ENCODE results near the gene SH3RF3.

Gene SH3RF3

DNA sequence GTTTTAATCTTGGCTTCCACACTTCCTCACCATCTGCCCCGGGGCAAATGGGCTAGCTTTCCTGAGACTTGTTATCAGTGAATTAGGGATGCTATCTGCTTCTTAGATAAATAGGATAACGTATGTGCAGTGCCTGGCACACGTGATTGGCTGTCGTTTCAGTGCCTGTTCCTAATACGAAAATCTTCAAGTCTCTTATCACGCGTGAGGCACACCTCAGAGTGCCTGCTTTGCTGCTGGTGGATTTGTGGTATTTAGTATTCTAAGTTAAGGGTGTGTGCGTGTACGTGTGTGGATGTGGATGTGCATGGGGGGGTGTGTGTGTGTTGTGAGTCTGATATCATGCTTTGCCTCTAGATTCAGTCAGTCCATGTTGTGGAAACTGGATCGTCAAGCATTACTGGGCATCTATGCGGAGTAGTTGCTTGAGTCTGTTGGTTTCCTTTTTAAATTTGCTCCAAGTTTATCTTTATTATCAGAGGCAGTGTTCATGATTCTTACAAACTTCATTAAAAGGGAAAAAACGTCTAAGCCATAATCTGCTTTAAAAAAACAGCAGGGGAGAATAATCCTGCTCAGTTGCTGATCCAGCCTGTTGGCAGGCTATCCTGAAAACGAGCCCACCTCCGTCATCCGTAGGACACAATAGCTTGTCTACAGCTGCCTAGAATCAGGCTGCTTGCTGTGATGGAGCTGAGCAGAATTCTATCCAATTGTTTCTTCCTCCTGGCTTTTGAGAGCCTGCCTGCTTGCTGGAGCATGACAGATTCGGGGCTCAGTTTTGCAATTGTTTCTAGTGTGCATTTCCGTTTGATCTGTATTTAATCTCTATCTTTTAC, 6.6 kb downstream of the SH3RF3 start:
- in situ Hi-C loops (cut with HindIII; ENCODE audit: low pct_unique_long_range_greater_than_20kb, low sequenced_read_pairs): no loop called here
- DNase-seq (ENCODE audit: low read depth in 1 of 2, low spot score in 1 of 2): no peak
- no peak for TF ChIP-seq JUND (IDR thresholded peaks at IDR 0.05; ENCODE audit: low read depth)

GRCh38 chr2:109136542-109136941, 7.5 kb downstream of the SH3RF3 start:
- peak; percentile 54 to 83 for DNase-seq (ENCODE audit: low read depth in 1 of 2, low spot score in 1 of 2)
- in situ Hi-C loops (cut with HindIII; ENCODE audit: low pct_unique_long_range_greater_than_20kb, low sequenced_read_pairs): no loop called here

GRCh38 chr2:109137616-109138015, 8.6 kb downstream of the SH3RF3 start:
- TF ChIP-seq JUND (IDR thresholded peaks at IDR 0.05; ENCODE audit: low read depth): no peak
- DNase-seq (ENCODE audit: low read depth in 1 of 2, low spot score in 1 of 2): no peak
- in situ Hi-C loops (cut with HindIII; ENCODE audit: low pct_unique_long_range_greater_than_20kb, low sequenced_read_pairs): no loop called here

More at GRCh38 chr2:109136542-109136941, 7.5 kb downstream of the SH3RF3 start:
- peak; percentile 43; the same call in 1 of the 2 replicates for TF ChIP-seq JUND (IDR thresholded peaks at IDR 0.05; ENCODE audit: low read depth)

DNA sequence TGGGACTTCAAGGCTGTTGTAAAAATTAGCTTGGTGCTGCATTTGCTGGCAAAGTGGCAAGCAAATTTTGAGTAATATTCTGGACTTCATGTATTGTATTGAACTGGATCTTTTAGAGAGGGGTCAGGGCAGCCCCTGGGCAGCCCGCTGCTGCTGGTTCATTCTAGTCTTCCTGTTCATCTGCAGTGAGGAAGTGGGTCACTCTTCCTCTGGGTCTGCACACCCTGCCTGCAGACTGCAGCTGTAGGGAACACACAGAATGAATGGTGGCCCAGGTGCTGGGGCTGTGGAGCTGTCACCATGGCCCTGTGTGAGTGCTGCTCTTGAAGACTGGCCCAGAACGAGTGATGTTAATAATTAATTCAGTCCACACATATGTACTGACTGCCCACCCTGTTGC, 9.4 kb downstream of the SH3RF3 start:
- TF ChIP-seq JUND (IDR thresholded peaks at IDR 0.05; ENCODE audit: low read depth): no peak
- in situ Hi-C loops (cut with HindIII; ENCODE audit: low pct_unique_long_range_greater_than_20kb, low sequenced_read_pairs): no loop called here
- DNase-seq (ENCODE audit: low read depth in 1 of 2, low spot score in 1 of 2): no peak

DNA sequence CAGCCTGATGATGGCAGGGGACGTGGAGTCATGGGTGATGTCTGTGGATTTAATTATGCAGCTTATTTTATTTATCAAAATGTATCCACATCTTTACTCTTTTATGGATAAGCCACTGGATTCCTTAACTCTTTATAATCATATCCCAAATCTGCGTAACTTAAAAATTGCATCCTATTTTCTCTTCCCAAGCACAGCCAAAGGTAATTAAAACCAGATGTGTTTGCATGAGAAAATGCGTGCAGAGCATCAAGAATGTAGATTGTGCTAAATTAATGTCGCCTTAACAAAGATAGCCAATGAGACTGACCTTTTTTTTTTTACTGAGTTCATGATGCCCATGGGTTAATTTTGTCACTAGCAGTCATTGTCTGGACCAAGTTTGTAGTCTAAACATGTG, 10.0 kb downstream of the SH3RF3 start:
- in situ Hi-C loops (cut with HindIII; ENCODE audit: low pct_unique_long_range_greater_than_20kb, low sequenced_read_pairs): no loop called here
- DNase-seq (ENCODE audit: low read depth in 1 of 2, low spot score in 1 of 2): no peak

DNA sequence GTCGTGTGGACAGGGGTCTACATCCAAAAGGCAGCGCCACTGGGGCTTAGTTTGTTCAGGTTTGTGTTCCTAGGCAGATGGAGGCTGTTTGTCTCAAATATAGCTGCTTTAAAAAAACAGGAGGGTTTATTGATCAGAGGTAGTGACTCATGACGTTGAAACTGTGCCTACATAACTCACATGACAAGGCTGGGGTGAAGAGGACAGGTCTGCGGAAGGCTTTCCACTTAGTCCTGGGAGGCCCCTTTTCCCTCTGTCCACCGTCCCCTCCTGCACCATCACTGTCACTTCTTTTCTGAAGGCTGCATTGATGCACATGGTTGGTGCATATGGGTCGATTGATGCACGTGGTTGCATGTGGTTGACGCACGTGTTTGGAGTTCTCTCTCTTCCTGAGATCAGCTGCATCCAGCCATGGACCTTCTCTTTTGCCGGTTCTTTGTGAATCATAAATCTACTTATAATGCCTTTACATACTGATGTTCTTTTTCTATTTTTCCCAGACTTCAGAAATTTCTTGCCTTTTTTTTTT, 10.9 kb downstream of the SH3RF3 start:
- DNase-seq (ENCODE audit: low read depth in 1 of 2, low spot score in 1 of 2): no peak
- no peak for TF ChIP-seq JUND (IDR thresholded peaks at IDR 0.05; ENCODE audit: low read depth)
- in situ Hi-C loops (cut with HindIII; ENCODE audit: low pct_unique_long_range_greater_than_20kb, low sequenced_read_pairs): no loop called here

More for the DNA sequence above, 10.0 kb downstream of the SH3RF3 start:
- no peak for TF ChIP-seq JUND (IDR thresholded peaks at IDR 0.05; ENCODE audit: low read depth)

- no peak for TF ChIP-seq JUND (IDR thresholded peaks at IDR 0.05; ENCODE audit: low read depth)
- in situ Hi-C loops (cut with HindIII; ENCODE audit: low pct_unique_long_range_greater_than_20kb, low sequenced_read_pairs): no loop called here
- DNase-seq (ENCODE audit: low read depth in 1 of 2, low spot score in 1 of 2): no peak
These were observed 12.1 kb downstream of the SH3RF3 start for GRCh38 chr2:109141006-109141600.

GRCh38 chr2:109141727-109142283, 12.8 kb downstream of the SH3RF3 start:
- in situ Hi-C loops (cut with HindIII; ENCODE audit: low pct_unique_long_range_greater_than_20kb, low sequenced_read_pairs): no loop called here
- no peak for TF ChIP-seq JUND (IDR thresholded peaks at IDR 0.05; ENCODE audit: low read depth)
- no peak for DNase-seq (ENCODE audit: low read depth in 1 of 2, low spot score in 1 of 2)

- no peak for DNase-seq (ENCODE audit: low read depth in 1 of 2, low spot score in 1 of 2)
- in situ Hi-C loops (cut with HindIII; ENCODE audit: low pct_unique_long_range_greater_than_20kb, low sequenced_read_pairs): no loop called here
- no peak for TF ChIP-seq JUND (IDR thresholded peaks at IDR 0.05; ENCODE audit: low read depth)
These were observed 13.6 kb downstream of the SH3RF3 start for GRCh38 chr2:109142416-109143210.

GRCh38 chr2:109143214-109144187, 14.5 kb downstream of the SH3RF3 start:
- DNase-seq (ENCODE audit: low read depth in 1 of 2, low spot score in 1 of 2): no peak

GRCh38 chr2:109144271-109144670, 15.3 kb downstream of the SH3RF3 start:
- DNase-seq (ENCODE audit: low read depth in 1 of 2, low spot score in 1 of 2): no peak
- TF ChIP-seq JUND (IDR thresholded peaks at IDR 0.05; ENCODE audit: low read depth): no peak
- in situ Hi-C loops (cut with HindIII; ENCODE audit: low pct_unique_long_range_greater_than_20kb, low sequenced_read_pairs): no loop called here

More at GRCh38 chr2:109143214-109144187, 14.5 kb downstream of the SH3RF3 start:
- in situ Hi-C loops (cut with HindIII; ENCODE audit: low pct_unique_long_range_greater_than_20kb, low sequenced_read_pairs): no loop called here
- no peak for TF ChIP-seq JUND (IDR thresholded peaks at IDR 0.05; ENCODE audit: low read depth)
